Astrocyte of the spinal cord (primary cell): ENCODE data around the gene KY.

Source experiments
- DNase-seq: peaks from one replicate; pipeline ENCODE4 v3.0.0; 2011; ENCODE audit warnings: low read depth, low spot score
- H3K4me3 ChIP-seq: 2 replicates; pipeline ENCODE4 v1.5.1; 2011; ENCODE audit warnings: low read depth, mild to moderate bottlenecking, low read length, moderate library complexity
- CTCF ChIP-seq: IDR thresholded peaks from 2 replicates; pipeline ENCODE4 v1.5.1; 2012; ENCODE audit warnings: low read depth, mild to moderate bottlenecking, low read length, inconsistent platforms
- in situ Hi-C: cut with HindIII; loops from 2 replicates; pipeline ENCODE4 v1.10.0; 2017; ENCODE audit warnings: low sequenced_read_pairs

The KY gene

GRCh38 chr3:134605556-134605955 is 45.3 kb downstream of the KY start:
- in situ Hi-C loops = no loop called here
- no peak for TF ChIP-seq CTCF
- no peak for DNase-seq
- H3K4me3 ChIP-seq = no peak overlapping the region

- no peak overlapping the region for H3K4me3 ChIP-seq
- TF ChIP-seq CTCF = no peak
- in situ Hi-C loops = no loop called here
- DNase-seq = no peak
These were observed 46.9 kb downstream of the KY start for GRCh38 chr3:134603956-134604355.

- TF ChIP-seq CTCF = no peak
- no peak for DNase-seq
- in situ Hi-C loops = no loop called here
- no peak overlapping the region for H3K4me3 ChIP-seq
These were observed 47.3 kb downstream of the KY start for GRCh38 chr3:134603480-134603879.

GRCh38 chr3:134602440-134602814 is 48.4 kb downstream of the KY start:
- no peak for TF ChIP-seq CTCF
- no peak for DNase-seq
- no peak overlapping the region for H3K4me3 ChIP-seq
- in situ Hi-C loops = no loop called here

- peak; percentile 47 for DNase-seq
- H3K4me3 ChIP-seq = no peak overlapping the region
- in situ Hi-C loops = no loop called here
- no peak for TF ChIP-seq CTCF
These were observed 49.0 kb downstream of the KY start for GRCh38 chr3:134601539-134602439.

DNA sequence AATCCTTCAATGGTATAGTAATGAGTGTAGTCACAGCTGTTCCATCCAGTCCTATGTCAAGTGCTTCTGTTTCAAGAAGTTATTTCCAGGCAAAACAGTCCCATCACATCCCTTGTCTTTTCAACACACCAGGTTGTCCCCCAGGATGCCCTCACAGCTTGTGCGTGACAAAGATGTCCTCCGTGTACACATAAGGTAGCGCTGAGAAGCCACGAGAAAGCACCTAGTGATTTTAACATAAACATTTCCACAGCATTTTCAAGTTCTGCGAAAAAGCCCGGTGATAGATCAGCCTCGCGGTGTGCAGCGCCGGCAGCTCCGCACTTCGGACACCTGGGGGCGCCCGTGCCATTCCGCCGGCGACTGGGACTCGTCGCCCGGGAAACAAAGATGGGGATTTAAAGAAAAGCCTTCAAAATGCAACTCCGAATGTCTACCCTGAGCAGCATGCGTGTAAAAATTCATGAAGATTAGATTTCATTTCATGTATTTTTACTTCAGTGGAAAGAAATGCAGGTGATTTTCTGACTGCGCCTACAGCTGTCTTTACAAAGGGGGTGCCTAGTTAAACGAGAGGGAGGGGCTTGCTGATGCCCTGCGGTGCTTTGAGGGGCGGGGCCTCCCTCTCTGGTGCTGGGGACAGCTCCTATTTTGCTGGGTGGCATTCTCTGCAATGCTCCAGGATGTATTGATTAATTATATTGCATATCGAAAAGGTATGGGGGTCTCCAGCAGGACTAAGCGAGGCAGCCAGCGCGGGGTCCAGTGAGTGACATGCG is 49.9 kb downstream of the KY start:
- peak; percentile 99 for TF ChIP-seq CTCF
- in situ Hi-C loops = no loop called here
- H3K4me3 ChIP-seq = peak overlapping the region; percentile 23
- peak; percentile 79 for DNase-seq
